Amniotic stem cell (primary cell): ENCODE data around the gene GARIN5B.

Experiments
- DNase-seq: peaks from one replicate; lab custom pipeline; 2025; lab: John Stamatoyannopoulos, UW

The GARIN5B gene

DNA sequence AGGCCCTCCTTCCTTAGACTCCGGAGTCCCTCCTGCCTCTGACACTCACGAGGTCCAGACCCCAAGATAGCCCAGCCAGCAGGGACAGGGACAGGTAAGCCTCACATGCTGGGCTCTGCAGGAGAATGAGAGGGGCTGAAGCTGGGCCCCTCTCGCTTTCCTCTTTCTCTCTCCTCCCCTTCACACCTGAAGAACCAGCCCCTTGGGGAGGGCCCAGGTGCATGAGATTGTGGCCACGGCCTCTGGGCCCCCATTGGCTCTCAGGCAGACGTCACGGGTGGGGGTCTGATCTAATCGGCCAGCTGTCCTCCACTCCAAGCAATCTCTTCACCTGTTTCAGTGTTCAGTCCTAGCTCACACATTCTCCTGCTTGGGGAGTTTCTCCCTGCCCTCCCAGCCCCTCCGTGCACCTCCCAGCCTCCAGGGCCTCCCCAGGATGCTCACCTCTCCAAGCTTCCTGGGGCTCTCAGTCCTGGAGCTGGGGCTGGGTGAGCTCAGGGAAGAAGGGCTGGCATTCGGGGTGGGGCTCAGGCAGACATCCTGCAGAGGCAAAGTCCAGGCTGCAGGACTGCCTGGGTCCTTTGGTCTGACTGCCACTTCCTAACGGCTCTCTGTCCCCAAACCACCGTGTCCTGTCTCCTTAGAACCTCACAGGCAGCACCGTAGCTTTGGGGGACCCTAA lies 40.7 kb downstream of the GARIN5B start:
- DNase-seq: no peak

DNA sequence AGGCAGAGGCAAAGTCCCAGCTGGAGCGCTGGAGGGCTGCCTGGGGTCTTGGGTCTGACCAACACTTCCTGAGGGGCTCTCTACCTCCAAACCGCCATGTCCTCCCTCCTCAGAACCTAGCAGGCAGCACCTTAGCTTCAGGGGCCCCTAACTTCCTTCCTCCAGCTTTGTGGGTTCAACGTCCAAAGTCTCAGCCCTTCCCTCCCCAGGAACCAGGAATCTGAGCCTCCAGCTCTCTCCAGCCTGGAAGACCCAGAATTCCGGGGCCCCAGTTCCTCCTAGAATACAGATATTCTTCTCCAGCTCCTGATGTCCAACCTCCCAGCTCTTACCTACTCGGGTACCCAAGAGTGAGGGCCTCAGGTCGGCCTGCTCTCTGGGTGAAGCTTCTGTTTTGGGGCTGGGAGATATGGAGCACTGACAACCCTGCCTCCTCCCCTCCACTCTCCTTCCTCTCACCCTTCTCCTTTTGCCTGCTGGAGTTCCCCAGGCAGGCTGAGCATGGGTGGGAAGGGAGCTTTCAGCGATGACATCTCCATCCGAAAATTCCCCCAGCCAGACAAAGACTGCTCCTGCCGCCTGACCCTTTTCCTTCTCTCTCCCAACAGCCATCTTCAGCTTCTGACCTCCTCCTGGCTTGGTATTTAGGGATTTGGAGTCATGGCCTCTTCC lies 41.5 kb downstream of the GARIN5B start:
- DNase-seq: no peak

DNA sequence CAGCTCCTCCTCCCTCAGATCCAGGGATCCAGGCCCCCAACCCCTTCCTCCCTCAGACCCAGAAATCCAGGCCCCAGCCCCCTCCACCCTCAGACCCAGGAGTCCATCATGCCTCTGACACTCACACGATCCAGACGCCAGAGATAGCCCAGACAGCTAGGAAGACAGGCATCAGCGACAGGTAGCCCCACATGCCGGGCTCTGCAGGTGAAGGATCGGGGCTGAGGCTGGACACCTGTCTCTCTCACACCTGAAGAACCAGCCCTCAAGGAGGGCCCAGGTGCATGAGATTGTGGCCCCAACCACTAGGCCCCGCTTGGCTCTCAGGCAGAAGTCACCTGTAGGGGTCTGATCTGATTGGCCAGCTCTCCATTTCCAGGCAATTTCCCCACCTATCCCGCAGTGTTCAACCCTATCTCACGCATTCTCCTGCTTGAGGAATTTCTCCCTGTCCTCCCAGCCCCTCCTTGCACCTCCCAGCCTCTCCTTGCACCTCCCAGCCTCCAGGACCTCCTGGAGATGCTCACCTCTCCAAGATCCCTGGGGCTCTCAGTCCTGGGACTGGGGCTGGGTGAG lies 42.1 kb downstream of the GARIN5B start:
- no peak for DNase-seq

DNA sequence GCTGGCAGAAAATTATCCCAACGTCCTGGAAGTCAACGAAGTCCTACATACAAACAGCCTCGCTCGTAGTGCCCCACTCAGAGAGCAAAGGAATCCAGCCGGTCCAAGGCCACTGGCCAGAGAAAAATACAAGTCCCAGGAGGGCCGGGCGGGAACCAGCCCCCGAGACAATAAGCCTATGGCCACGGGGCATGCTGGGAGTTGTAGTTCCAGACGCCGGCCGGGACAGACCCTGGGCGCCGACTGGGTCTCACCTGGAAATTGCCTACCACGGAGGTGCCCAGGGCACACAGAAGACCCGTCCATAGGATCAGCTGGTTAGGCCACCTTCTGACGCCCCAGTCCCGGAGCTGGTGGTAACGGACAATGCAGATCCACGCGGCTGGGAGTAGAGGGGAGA lies 43.3 kb downstream of the GARIN5B start:
- DNase-seq: no peak

DNA sequence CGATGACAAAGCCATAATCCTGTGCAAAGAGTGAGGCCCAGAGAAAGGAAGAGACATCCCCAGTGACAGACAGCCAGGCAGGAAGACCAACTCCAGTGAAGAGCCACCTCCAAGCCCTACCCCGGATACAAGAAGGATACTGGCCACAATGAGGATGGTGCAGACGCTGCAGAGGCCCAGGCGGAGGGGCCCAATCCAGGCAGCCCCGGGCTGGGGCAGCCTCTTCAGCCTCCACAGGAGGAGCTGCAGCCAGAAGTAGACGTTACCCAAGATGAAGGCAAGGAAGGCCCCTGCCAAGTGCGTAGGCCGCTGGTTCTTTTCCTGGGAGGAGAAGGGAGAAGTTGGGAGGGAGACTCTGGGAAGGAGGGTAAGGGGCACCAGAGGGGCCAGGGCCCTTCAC lies 46.4 kb downstream of the GARIN5B start:
- no peak for DNase-seq

DNA sequence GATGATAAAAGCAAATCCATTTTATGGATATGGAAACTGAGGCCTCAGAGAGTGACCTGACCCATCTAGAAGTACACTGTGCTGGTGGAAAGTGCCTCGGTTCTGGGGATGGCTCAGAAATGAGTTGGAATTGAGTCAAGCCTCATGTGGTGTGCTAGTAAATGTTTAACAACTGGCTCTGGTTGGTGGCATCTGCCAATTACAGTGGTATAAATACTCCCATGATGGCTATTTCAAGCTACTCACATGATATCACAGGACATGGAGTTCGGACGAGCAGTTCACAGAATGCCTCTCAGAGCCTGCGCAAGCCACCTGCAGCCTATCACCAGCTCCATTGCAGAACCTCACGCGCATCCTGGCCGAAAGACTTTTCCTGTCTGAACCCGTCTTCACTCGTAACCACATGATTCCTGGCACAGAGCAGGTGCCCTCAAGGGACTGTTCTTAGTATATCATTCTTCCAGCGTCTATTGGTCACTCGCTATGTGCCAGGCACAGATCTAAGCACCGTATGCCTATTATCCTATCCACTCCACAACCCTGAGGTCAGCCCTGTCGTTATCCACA lies 47.0 kb downstream of the GARIN5B start:
- DNase-seq: no peak

DNA sequence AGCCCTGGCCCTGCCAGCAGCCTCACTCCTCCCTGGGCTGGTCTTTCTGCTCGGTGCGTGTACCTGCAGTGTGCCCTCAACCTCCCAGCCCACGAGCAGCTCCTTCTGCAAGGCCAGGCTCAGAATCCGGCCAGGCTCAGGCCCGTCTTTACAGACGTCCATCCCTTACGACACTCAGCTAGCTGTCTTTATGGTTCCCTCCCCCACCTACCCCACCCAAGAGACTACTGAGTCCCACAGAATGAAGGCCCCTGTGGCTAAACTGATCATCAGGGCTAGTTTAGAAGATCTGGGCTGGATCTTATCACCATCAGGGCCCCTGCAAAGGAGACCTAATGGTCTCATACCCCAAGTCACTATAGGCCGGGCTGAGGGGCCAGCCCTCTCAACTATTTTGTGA lies 48.7 kb downstream of the GARIN5B start:
- no peak for DNase-seq

DNA sequence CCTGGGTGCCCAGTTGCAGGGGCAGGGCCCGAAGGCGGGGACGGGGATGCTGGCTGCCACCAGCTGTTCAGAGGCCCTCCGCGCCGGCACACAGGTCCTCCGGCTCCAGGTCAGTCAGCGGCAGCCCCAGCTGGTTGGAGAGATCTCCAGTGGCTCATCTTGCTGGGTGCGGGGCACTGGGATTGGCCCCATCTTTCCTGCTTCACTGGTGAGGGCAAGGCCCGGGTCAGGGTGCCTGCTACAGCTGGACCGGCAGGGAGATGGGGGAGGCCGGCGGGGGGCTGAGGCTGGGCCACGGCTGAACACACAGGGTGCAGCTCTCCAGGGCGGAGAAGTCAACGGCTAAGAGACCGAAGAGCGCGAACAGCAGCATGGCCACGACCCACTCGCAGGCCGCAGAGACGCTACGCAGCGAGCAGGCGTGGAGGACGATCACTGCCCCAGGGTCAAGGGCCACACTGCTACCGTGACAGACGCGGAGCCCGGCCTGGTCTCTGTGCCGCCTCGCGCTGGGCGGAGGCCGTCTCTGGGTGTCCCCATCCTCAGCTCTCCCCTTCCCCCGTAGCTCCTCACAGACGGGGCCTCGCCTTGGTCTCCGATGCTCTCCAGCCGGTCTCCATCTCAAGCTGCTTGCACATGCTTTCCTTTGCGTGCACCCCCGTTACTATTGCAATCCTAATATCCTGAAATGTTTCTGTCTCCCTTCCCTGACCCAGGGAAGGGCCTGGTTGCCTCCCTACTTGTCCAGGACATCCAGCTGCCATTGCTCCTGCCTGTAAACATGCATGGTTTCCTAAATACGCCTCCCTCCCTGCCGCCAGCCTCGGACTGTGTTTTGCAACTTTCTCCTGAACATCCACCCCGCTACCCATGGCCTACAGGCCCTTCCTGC lies 50.2 kb downstream of the GARIN5B start:
- DNase-seq: no peak

DNA sequence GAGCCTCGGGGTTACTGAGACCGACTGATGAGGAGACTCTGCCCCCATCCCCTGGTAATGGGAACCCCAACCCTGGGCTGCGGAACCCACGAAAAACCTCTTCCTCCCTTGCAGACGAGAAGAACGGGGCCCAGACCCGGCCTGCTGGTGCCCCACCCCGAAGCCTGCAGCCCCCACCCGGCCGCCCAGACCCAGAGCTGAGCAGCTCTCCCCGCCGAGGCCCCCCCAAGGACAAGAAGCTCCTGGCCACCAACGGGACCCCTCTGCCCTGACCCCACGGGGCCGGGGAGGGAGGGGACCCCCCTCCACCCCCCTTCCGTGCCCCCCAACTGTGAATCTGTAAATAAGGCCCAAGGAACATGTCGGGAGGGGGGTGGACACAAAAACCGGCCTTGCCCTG lies 51.3 kb downstream of the GARIN5B start:
- no peak for DNase-seq

DNA sequence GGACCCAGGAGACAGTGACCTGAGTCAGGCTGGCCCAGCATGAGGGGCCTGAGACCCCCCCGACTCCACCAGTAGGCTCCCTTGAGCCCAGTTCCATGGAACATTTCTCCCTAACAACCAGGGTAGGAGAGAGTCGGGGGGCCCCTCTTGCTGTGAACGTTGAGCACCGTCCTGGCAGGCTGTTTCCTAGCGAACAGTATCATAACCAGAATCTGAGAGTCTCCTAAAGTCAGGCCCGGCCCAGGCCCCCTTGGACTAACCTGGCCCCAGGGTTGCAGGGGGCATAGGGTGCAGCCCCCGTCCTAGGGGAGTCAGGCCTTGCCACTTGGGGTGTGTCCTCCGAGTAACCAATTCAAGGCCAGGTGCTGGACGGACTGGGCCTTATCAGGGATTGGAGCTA lies 51.7 kb downstream of the GARIN5B start:
- no peak for DNase-seq

DNA sequence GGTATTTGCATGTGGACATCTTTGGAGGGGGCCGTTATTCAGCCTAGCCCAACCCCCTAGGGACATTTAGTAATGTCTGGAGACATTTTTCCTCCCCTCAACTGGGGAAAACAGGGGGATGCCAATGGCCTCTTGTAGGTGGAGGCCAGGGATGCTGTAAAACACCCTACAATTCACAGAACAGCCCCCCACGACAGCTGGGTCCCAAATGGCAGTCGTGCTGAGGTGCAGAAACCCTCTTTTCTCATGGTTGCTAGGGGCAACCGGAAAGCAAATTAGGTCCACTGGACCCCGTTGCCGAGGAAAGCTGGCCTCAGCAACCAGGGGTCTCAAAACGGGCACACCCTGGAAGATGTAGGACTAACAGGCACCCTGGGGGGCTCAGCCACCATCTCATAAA lies 52.6 kb downstream of the GARIN5B start:
- DNase-seq: no peak

DNA sequence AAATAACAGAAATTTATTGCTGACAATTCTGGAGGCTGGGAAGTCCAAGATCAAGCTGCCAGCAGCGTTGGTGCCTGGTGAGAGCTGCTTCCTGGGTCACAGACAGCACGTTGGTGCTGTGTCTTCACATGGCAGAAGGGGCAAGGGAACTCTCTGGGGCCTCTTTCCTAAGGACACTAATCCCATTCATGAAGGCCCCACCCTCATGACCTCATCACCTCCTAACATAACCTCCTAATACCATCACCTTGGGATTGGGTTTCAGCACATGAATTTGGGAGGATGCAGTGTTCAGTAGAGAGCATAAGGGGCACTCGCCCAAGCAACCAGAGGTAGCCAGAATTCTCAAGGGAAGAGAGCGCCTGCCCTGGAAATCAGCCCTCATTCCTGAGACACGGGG lies 53.6 kb downstream of the GARIN5B start:
- no peak for DNase-seq

DNA sequence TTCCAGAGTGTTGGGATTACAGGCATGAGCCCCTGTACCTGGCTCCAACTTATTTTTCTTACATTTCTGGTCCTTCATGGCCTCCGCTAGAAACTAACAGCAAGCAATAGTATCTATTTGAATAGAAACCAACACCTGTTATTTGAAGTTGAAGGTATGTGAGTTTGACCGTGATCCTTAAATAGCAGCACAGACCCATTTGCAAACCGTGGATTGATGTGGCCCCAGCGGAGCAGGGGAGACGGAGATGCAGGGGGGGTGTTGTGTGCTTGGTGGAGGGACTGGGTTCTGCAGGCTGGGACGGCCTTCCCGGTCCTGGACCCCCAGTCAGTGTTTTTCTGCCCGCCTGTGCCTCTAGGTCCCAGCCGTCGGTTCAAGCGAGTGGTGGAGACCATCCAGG lies 54.8 kb downstream of the GARIN5B start:
- no peak for DNase-seq

DNA sequence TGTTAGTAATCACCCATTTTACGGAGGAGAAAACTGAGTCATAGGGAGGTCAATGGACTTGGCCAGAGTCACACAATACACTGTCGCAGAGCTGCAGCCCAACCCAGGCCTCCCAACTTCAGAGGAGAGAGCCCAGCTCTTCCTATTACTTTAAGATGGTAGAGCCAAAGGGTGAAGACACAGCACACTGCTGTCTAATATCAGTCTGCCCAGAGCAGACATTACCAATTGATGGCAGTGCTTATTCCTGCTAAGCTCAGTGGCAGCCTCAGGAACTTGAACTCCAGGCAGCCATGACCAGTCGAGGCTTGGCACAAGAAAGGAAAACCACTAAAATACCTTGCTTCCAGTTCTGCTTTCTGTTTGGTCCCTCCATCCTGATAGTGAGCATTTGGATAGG lies 56.3 kb downstream of the GARIN5B start:
- DNase-seq: no peak

DNA sequence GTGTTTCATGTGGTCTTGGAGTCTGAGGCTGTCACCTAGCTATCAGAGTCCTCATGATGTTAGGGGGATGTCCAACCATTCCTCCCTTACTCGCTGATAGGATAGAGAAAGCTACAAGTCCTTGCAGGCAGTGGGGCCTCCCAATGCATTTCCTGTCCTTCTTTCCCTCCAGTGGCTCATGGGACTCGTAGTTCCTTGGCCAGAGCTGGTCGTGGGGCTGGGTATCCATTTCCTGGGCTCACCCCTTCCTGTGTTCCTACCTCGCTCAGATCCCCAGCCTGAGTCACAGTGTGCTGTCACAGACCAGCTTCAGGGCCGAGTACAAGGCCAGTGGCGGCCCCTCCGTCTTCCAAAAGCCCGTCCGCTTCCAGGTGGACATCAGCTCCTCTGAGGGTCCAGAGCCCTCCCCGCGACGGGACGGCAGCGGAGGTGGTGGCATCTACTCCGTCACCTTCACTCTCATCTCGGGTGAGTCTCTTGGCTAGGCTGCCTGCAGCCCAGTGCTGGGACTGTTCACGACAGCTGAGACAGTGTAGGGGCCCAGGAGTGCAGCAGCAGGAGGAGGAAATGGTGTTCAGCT lies 57.0 kb downstream of the GARIN5B start:
- no peak for DNase-seq

DNA sequence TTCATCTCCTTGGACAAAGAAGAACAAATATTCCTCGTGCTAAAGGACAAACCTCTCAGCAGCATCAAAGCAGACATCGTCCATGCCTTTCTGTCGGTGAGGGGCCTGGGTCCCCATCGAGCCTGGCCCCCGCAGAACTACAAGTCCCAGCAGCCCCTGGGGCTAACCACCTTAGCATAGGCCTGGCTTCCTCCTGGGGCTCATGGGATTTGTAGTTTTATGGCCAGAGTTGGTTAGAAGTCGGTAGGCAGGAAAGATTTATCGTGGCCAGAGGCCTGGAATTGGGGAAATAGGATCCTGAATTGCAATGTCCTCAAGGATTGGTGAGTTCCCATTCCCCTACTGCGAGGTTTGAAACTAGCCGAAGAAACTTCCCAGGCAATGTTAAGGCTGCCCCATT lies 57.6 kb downstream of the GARIN5B start:
- DNase-seq: no peak

DNA sequence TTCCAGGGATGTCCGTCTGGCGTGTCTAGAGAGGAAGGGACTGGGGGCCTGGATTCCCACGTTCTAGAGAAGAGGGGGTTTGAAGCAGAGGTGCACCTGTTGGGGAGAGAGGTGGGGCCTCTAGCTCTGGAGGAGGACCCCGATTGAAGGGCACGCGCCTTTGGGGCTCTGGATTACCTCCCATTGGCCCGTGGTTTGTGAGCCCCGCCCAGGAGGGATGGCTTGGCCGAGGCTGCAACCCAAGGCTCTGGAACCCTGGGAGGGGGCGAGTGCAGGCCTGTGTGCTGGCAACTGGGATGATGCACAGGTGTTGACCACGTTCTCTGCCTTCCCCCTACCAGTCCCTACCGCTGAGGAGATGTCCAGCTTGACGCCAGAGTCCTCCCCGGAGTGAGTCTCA lies 58.1 kb downstream of the GARIN5B start:
- DNase-seq: no peak
